Lung microvascular endothelial cell (primary cell): ENCODE measurements around the gene PTPRR. TPM values are rescaled to one million over a fixed set of nuclear protein-coding genes. Genes with fewer than 3 reads are reported as not detected.
"Not testable (repeated sequence)": the region's sequence is repeated elsewhere in the genome, so short reads cannot be mapped to it uniquely, and the experiment has no call there.

Experiments
- DNase-seq, 2 donors: peaks; one replicate each; pipeline versions ENCODE4 v3.0.0 to v3.0.0-alpha.2; 2010; ENCODE audit warnings: low read depth in 2 of 2
- total RNA-seq: library from RNA; depleted of rRNA; stranded (reverse); fragments of >200 nt; gene quantifications from 2 replicates; pipeline ENCODE4 v1.2.1, GENCODE V29; 2014

PTPRR gene
- total RNA-seq, 1 donor from 2014 or later = not detected

GRCh38 chr12:70749931-70750330 lies 170.6 kb downstream of the PTPRR start:
- DNase-seq = no peak

- no peak for DNase-seq
Observed at GRCh38 chr12:70748809-70749208, 171.7 kb downstream of the PTPRR start.

- DNase-seq = no peak
Observed at GRCh38 chr12:70747445-70748260, 172.9 kb downstream of the PTPRR start.

- DNase-seq = no peak
Observed at GRCh38 chr12:70745048-70745447, 175.5 kb downstream of the PTPRR start.

- DNase-seq = no peak
Observed at GRCh38 chr12:70744178-70744577, 176.4 kb downstream of the PTPRR start.

GRCh38 chr12:70741256-70741655 lies 179.3 kb downstream of the PTPRR start:
- no peak for DNase-seq

GRCh38 chr12:70739756-70740155 lies 180.8 kb downstream of the PTPRR start:
- DNase-seq = no peak

- DNase-seq = no peak
Observed at GRCh38 chr12:70736351-70737133, 184.0 kb downstream of the PTPRR start.

GRCh38 chr12:70735197-70735596 lies 185.3 kb downstream of the PTPRR start:
- not testable (repeated sequence) for DNase-seq

GRCh38 chr12:70733385-70733784 lies 187.2 kb downstream of the PTPRR start:
- peak; percentile 83 to 84 for DNase-seq

GRCh38 chr12:70732287-70732686 lies 188.3 kb downstream of the PTPRR start:
- no peak for DNase-seq

- DNase-seq = no peak
Observed at GRCh38 chr12:70730675-70731180, 189.8 kb downstream of the PTPRR start.

- DNase-seq = peak; percentile 48 to 73
Observed at GRCh38 chr12:70724444-70724843, 196.1 kb downstream of the PTPRR start.

GRCh38 chr12:70722584-70723343 lies 197.8 kb downstream of the PTPRR start:
- DNase-seq = peak; percentile 74 to 98

- DNase-seq = peak in 1 of 2 donors; percentile 59
Observed at GRCh38 chr12:70721656-70722357, 198.7 kb downstream of the PTPRR start.

- DNase-seq = no peak
Observed at GRCh38 chr12:70721216-70721615, 199.3 kb downstream of the PTPRR start.

GRCh38 chr12:70719672-70720420 lies 200.7 kb downstream of the PTPRR start:
- DNase-seq = peak; percentile 73 to 83

- peak in 1 of 2 donors; percentile 68 for DNase-seq
Observed at GRCh38 chr12:70719071-70719470, 201.5 kb downstream of the PTPRR start.

GRCh38 chr12:70711831-70712230 lies 208.7 kb downstream of the PTPRR start:
- DNase-seq = no peak

- no peak for DNase-seq
Observed at GRCh38 chr12:70709022-70709421, 211.5 kb downstream of the PTPRR start.
